ENCODE data around the gene XRCC1.

DNA sequence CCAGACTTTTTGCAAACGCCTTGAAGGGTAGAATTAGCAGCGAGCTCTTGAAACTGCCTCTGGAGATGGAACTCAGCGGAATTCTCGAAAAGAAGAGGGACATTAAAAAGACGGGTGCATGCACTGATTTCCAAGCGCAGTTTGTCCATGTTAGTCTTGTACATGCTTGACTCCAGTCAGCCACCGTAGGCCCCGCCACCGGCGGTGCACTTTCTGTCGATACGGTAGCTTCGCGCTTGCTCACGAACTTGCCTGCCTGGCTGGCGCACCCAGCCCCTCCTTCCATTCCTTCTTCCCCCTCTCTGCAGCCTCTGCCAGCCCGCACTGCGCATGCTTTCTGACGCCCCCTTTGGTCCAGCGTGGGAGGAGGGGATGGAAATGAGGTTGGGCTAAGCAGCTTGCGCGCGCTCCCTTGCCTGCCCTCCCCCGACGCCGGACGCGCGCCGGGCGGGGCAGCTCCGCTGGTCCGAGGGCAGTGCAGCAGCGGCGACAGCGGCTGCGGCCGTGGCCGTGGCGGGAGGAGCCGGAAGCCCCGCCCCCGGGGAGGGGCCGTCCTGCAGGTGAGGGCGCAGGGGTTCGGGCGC lies 42.3 kb downstream of the XRCC1 start, which contains the start of gene ZNF575:
- TF ChIP-seq CTCF (conservative IDR thresholded peaks at IDR 0.05; ENCODE audit: low read depth, low read length) (no peak), RFX5 (IDR thresholded peaks at IDR 0.05; ENCODE audit: low read depth, low read length) (no peak), POLR2A (IDR thresholded peaks at IDR 0.05; ENCODE audit: low read depth, low read length) (no peak), SMC3 (IDR thresholded peaks at IDR 0.05; ENCODE audit: low read depth, low read length) (no peak), CEBPB (IDR thresholded peaks at IDR 0.05; ENCODE audit: low read depth, low read length) (no peak), FOS (IDR thresholded peaks at IDR 0.05; ENCODE audit: low read depth, low read length) (no peak), NFE2L2 (IDR thresholded peaks at IDR 0.05; ENCODE audit: low read depth, low read length) (no peak), MAZ (IDR thresholded peaks at IDR 0.05; ENCODE audit: borderline replicate concordance, low read depth, low read length) (peak; percentile 89; the same call in 1 of the 2 replicates), CHD1 (IDR thresholded peaks at IDR 0.05; ENCODE audit: low read depth, low read length) (no peak)
- TF ChIP-seq, protein P1, sequence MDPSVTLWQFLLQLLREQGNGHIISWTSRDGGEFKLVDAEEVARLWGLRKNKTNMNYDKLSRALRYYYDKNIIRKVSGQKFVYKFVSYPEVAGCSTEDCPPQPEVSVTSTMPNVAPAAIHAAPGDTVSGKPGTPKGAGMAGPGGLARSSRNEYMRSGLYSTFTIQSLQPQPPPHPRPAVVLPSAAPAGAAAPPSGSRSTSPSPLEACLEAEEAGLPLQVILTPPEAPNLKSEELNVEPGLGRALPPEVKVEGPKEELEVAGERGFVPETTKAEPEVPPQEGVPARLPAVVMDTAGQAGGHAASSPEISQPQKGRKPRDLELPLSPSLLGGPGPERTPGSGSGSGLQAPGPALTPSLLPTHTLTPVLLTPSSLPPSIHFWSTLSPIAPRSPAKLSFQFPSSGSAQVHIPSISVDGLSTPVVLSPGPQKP (IDR thresholded peaks at IDR 0.05; ENCODE audit: borderline replicate concordance, low read depth, low read length), result no peak
